Mesendoderm (in vitro differentiated cells): ENCODE results near the gene ERN1.
A peak's percentile ranks its signal among the peaks of the same experiment; 100 is the strongest.

ENCODE experiments used
- DNase-seq: peaks from one replicate; pipeline ENCODE4 v3.0.0; 2013
- H2AK5ac ChIP-seq: 2 replicates; pipeline ENCODE4 v1.6.1; 2013; ENCODE audit warnings: low read length, inconsistent platforms
- H2BK120ac ChIP-seq: 2 replicates; pipeline ENCODE4 v1.6.1; 2013; ENCODE audit warnings: low read depth, mild to moderate bottlenecking, low read length, moderate library complexity, mixed read lengths
- H2BK15ac ChIP-seq: replicated peaks from 2 replicates; pipeline ENCODE4 v1.6.1; 2013; ENCODE audit warnings: low read depth, mild to moderate bottlenecking, moderate library complexity
- H2BK5ac ChIP-seq: 2 replicates; pipeline ENCODE4 v1.6.1; 2013; ENCODE audit warnings: low read length, inconsistent platforms
- H3K18ac ChIP-seq: 2 replicates; pipeline ENCODE4 v1.6.1; 2013; ENCODE audit warnings: mild to moderate bottlenecking, low read length, mixed read lengths
- H3K23ac ChIP-seq: one replicate; pipeline ENCODE4 v1.6.1; 2013; ENCODE audit warnings: low read length
- H3K27ac ChIP-seq: 2 replicates; pipeline ENCODE4 v1.5.1; 2013; ENCODE audit warnings: low read depth, mild to moderate bottlenecking, inconsistent platforms, low read length, moderate library complexity
- H3K27me3 ChIP-seq: 2 replicates; pipeline ENCODE4 v1.6.1; 2013; ENCODE audit warnings: low read length, control low read depth, mild to moderate bottlenecking, inconsistent platforms; ENCODE audit not compliant: insufficient read depth, poor library complexity
- H3K36me3 ChIP-seq: 2 replicates; pipeline ENCODE4 v1.6.1; 2013; ENCODE audit warnings: low read length, inconsistent platforms; ENCODE audit not compliant: control insufficient read depth, insufficient read depth
- H3K4ac ChIP-seq: one replicate; pipeline ENCODE4 v1.6.1; 2013; ENCODE audit warnings: low read depth, mild to moderate bottlenecking, low read length, moderate library complexity
- H3K4me1 ChIP-seq: 2 replicates; pipeline ENCODE4 v1.6.1; 2013; ENCODE audit warnings: low read depth, low read length, inconsistent platforms; ENCODE audit not compliant: control insufficient read depth
- H3K4me2 ChIP-seq: 2 replicates; pipeline ENCODE4 v1.6.1; 2013; ENCODE audit warnings: low read length
- H3K4me3 ChIP-seq: 2 replicates; pipeline ENCODE4 v1.5.1; 2013; ENCODE audit warnings: mild to moderate bottlenecking, low read length
- H3K56ac ChIP-seq: one replicate; pipeline ENCODE4 v1.6.1; 2013; ENCODE audit warnings: low read length
- H3K79me1 ChIP-seq: 2 replicates; pipeline ENCODE4 v1.6.1; 2013; ENCODE audit warnings: low read length, inconsistent platforms
- H3K79me2 ChIP-seq: 2 replicates; pipeline ENCODE4 v1.6.1; 2013; ENCODE audit warnings: mild to moderate bottlenecking, low read length; ENCODE audit not compliant: control insufficient read depth, insufficient read depth
- H3K9ac ChIP-seq: 2 replicates; pipeline ENCODE4 v1.6.1; 2013; ENCODE audit warnings: low read length, inconsistent platforms
- H4K5ac ChIP-seq: one replicate; pipeline ENCODE4 v1.6.1; 2013; ENCODE audit warnings: low read length
- H4K8ac ChIP-seq: one replicate; pipeline ENCODE4 v1.6.1; 2013; ENCODE audit warnings: low read depth, mild to moderate bottlenecking, control low read depth, low read length, moderate library complexity
- WGBS: extraction: QIAGEN DNeasy Blood & Tissue Kit; methylation state at CpG from one replicate; pipeline ENCODE4 v1.1.7; 2013; ENCODE audit warnings: low lambda C conversion rate, missing lambda C conversion rate; ENCODE audit not compliant: insufficient coverage; ENCODE audit errors: extremely low coverage; 5-methylcytosine and 5-hydroxymethylcytosine counted together

Gene ERN1

GRCh38 chr17:64083563-64084085, 46.3 kb downstream of the ERN1 start:
- Histone ChIP-seq H3K4ac (no peak overlapping the region), H3K9ac (no peak overlapping the region), H3K18ac (no peak overlapping the region), H3K4me1 (peaks cover 17% of the 10 kb centered on the region), H3K4me2 (no peak overlapping the region), H3K79me2 (no peaks in the 10 kb centered on the region), H2BK120ac (no peak overlapping the region), H3K27ac (no peak overlapping the region), H4K5ac (no peak overlapping the region), H2BK15ac (no peak overlapping the region), H3K36me3 (no peaks in the 10 kb centered on the region), H3K4me3 (no peak overlapping the region), H3K23ac (no peak overlapping the region), H3K56ac (no peak overlapping the region), H4K8ac (no peak overlapping the region), H3K79me1 (no peaks in the 10 kb centered on the region), H3K27me3 (no peaks in the 10 kb centered on the region), H2BK5ac (no peak overlapping the region), H2AK5ac (no peak overlapping the region)
- no CpG with 5 or more reads among the region's 4 CpGs for WGBS
- no peak for DNase-seq

- Histone ChIP-seq H3K27ac (no peak overlapping the region), H3K18ac (no peak overlapping the region)
- no CpG with 5 or more reads among the region's 3 CpGs for WGBS
Measured at GRCh38 chr17:64083093-64083492, 46.9 kb downstream of the ERN1 start.

GRCh38 chr17:64081802-64082799, 47.8 kb downstream of the ERN1 start:
- H3K4me1 ChIP-seq, result peaks cover 15% of the 10 kb centered on the region
- DNase-seq, result peak; percentile 76
- H4K5ac ChIP-seq, result peak overlapping the region; percentile 78
- no CpG with 5 or more reads among the region's 8 CpGs for WGBS
- no peaks in the 10 kb centered on the region for H3K27me3 ChIP-seq
- no peak overlapping the region for H3K18ac ChIP-seq
- H3K4me2 ChIP-seq, result no peak overlapping the region
- no peak overlapping the region for H3K4ac ChIP-seq
- H2BK5ac ChIP-seq, result no peak overlapping the region
- H3K56ac ChIP-seq, result no peak overlapping the region
- no peak overlapping the region for H3K9ac ChIP-seq
- peak overlapping the region; percentile 39 for H2AK5ac ChIP-seq
- no peaks in the 10 kb centered on the region for H3K79me1 ChIP-seq
- no peak overlapping the region for H2BK120ac ChIP-seq
- no peak overlapping the region for H2BK15ac ChIP-seq
- H3K79me2 ChIP-seq, result no peaks in the 10 kb centered on the region
- H3K4me3 ChIP-seq, result no peak overlapping the region
- H4K8ac ChIP-seq, result no peak overlapping the region
- H3K23ac ChIP-seq, result no peak overlapping the region
- peak overlapping the region; percentile 9 for H3K27ac ChIP-seq
- no peaks in the 10 kb centered on the region for H3K36me3 ChIP-seq

More at GRCh38 chr17:64083093-64083492, 46.9 kb downstream of the ERN1 start:
- no peak overlapping the region for H3K56ac ChIP-seq
- H3K27me3 ChIP-seq, result no peaks in the 10 kb centered on the region
- H4K5ac ChIP-seq, result no peak overlapping the region
- H3K23ac ChIP-seq, result no peak overlapping the region
- no peak overlapping the region for H3K4me2 ChIP-seq
- H3K79me1 ChIP-seq, result no peaks in the 10 kb centered on the region
- no peak overlapping the region for H2BK15ac ChIP-seq
- no peak overlapping the region for H3K4me3 ChIP-seq
- no peak overlapping the region for H3K4ac ChIP-seq
- H2BK5ac ChIP-seq, result no peak overlapping the region
- H3K4me1 ChIP-seq, result peaks cover 17% of the 10 kb centered on the region
- no peak overlapping the region for H2AK5ac ChIP-seq
- no peak for DNase-seq
- H3K9ac ChIP-seq, result no peak overlapping the region
- no peaks in the 10 kb centered on the region for H3K79me2 ChIP-seq
- H4K8ac ChIP-seq, result no peak overlapping the region
- no peaks in the 10 kb centered on the region for H3K36me3 ChIP-seq
- no peak overlapping the region for H2BK120ac ChIP-seq

- Histone ChIP-seq H4K8ac (no peak overlapping the region), H2BK120ac (no peak overlapping the region), H2BK5ac (no peak overlapping the region), H3K4me2 (no peak overlapping the region), H3K4me1 (peaks cover 9% of the 10 kb centered on the region), H3K4ac (no peak overlapping the region), H4K5ac (no peak overlapping the region), H2AK5ac (no peak overlapping the region), H3K79me1 (no peaks in the 10 kb centered on the region), H3K9ac (no peak overlapping the region), H3K18ac (no peak overlapping the region), H3K27ac (no peak overlapping the region), H3K79me2 (no peaks in the 10 kb centered on the region), H3K56ac (no peak overlapping the region), H3K4me3 (no peak overlapping the region), H3K36me3 (no peaks in the 10 kb centered on the region), H3K27me3 (no peaks in the 10 kb centered on the region), H2BK15ac (no peak overlapping the region), H3K23ac (no peak overlapping the region)
- no CpG with 5 or more reads among the region's 3 CpGs for whole genome bisulfite sequencing
- no peak for DNase-seq
Measured at GRCh38 chr17:64080174-64080618, 49.7 kb downstream of the ERN1 start.

GRCh38 chr17:64077379-64077778, 52.6 kb downstream of the ERN1 start:
- Histone ChIP-seq H3K56ac (no peak overlapping the region), H4K5ac (no peak overlapping the region), H3K4ac (no peak overlapping the region), H3K4me3 (no peak overlapping the region), H2BK120ac (no peak overlapping the region), H3K4me2 (no peak overlapping the region), H3K18ac (no peak overlapping the region), H3K36me3 (no peaks in the 10 kb centered on the region), H3K27me3 (no peaks in the 10 kb centered on the region), H4K8ac (no peak overlapping the region), H2AK5ac (no peak overlapping the region), H3K9ac (no peak overlapping the region), H3K23ac (no peak overlapping the region), H3K27ac (no peak overlapping the region), H2BK15ac (no peak overlapping the region), H3K79me2 (no peaks in the 10 kb centered on the region), H3K4me1 (peaks cover 6% of the 10 kb centered on the region), H2BK5ac (no peak overlapping the region), H3K79me1 (no peaks in the 10 kb centered on the region)
- WGBS, result no CpG with 5 or more reads among the region's 11 CpGs
- DNase-seq, result no peak
